GM12892 (cell line): ENCODE data around the gene RETSAT.

Experiments
- POLR2A ChIP-seq: IDR thresholded peaks from 2 replicates; pipeline ENCODE4 v1.6.1; 2011; ENCODE audit warnings: low read depth, low read length, control low read depth
- POLR2AphosphoS5 ChIP-seq: IDR thresholded peaks from 2 replicates; pipeline ENCODE4 v1.6.1; 2011; ENCODE audit warnings: low read depth, low read length, control low read depth

- TF ChIP-seq POLR2A = no peak
- TF ChIP-seq POLR2AphosphoS5 = no peak
These were observed 714 bp upstream of the RETSAT start for GRCh38 chr2:85355073-85355410.
